Mammary epithelial cell (primary cell): ENCODE data around the gene MYO3B.

Source experiments
- EZH2 ChIP-seq: IDR thresholded peaks from 2 replicates; pipeline ENCODE4 v1.6.1; 2012; ENCODE audit warnings: low read length, inconsistent platforms, borderline replicate concordance
- TF ChIP-seq, protein P1 (sequence below), 2 donors: IDR thresholded peaks in 1 of 2; conservative IDR thresholded peaks in 1 of 2; 2 replicates each; pipeline ENCODE4 v1.5.1; 2011 to 2012; ENCODE audit warnings: inconsistent platforms in 2 of 2, low read length in 2 of 2, mild to moderate bottlenecking in 2 of 2, control low read depth in 1 of 2, low read depth in 1 of 2; ENCODE audit not compliant: insufficient read depth in 1 of 2; ENCODE audit errors: extremely low read depth in 1 of 2

DNA sequence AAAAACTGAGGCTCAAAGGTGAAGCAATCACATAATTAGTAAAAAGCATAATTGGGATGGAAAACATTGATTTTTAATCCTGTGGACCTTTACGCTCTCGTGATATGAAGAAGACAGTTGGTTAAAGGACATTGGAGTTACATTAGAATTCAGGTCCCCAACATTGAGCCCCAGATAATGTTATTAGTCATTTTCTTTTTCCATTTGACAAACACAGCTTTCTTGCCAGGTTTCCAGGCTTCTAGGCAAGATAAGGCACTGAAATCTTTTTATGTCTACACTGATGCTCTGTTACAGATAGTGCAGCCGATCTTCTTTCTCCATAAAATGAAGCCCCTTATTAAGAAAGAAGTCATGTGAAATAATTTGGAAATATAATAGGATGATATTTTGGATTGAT, 38.5 kb downstream of the MYO3B start:
- TF ChIP-seq, protein P1, sequence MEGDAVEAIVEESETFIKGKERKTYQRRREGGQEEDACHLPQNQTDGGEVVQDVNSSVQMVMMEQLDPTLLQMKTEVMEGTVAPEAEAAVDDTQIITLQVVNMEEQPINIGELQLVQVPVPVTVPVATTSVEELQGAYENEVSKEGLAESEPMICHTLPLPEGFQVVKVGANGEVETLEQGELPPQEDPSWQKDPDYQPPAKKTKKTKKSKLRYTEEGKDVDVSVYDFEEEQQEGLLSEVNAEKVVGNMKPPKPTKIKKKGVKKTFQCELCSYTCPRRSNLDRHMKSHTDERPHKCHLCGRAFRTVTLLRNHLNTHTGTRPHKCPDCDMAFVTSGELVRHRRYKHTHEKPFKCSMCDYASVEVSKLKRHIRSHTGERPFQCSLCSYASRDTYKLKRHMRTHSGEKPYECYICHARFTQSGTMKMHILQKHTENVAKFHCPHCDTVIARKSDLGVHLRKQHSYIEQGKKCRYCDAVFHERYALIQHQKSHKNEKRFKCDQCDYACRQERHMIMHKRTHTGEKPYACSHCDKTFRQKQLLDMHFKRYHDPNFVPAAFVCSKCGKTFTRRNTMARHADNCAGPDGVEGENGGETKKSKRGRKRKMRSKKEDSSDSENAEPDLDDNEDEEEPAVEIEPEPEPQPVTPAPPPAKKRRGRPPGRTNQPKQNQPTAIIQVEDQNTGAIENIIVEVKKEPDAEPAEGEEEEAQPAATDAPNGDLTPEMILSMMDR (conservative IDR thresholded peaks at IDR 0.05 in 1 of 2, IDR thresholded peaks at IDR 0.05 in 1 of 2; ENCODE audit: extremely low read depth in 1 of 2, insufficient read depth in 1 of 2, low read depth in 1 of 2, low read length in 2 of 2), result no peak
- no peak for TF ChIP-seq EZH2
